Stomach (tissue), 9 donors: ENCODE data around the gene ATXN3. TPM values are rescaled to one million over a fixed set of nuclear protein-coding genes. Genes with fewer than 3 reads are reported as not detected.

Experiments used
- DNase-seq, 2 donors: peaks; one replicate each; pipeline versions ENCODE4 v3.0.0 to v3.0.0-alpha.2; 2013 to 2019
- H3K27ac ChIP-seq, 5 donors: fragments of 200-600 bp in 4 of 5; sonication (generic) in 4 of 5; one replicate each; pipeline ENCODE4 v1.5.1; 2013 to 2019; ENCODE audit warnings: mild to moderate bottlenecking in 1 of 5, moderate library complexity in 1 of 5
- H3K27me3 ChIP-seq, 3 donors: fragments of 200-600 bp; sonication (generic); one replicate each; pipeline ENCODE4 v1.5.1; 2017 to 2019; ENCODE audit warnings: mixed run types in 1 of 3
- H3K36me3 ChIP-seq, 4 donors: fragments of 200-600 bp; sonication (generic); 1 replicate in 3 of 4; 2 replicates in 1 of 4; pipeline ENCODE4 v1.5.1; 2016 to 2019
- H3K4me1 ChIP-seq, 4 donors: fragments of 200-600 bp; sonication (generic); one replicate each; pipeline ENCODE4 v1.5.1; 2016 to 2019
- H3K4me3 ChIP-seq, 4 donors: fragments of 200-600 bp; sonication (generic) in 3 of 4; one replicate each; pipeline ENCODE4 v1.5.1; 2016 to 2019; ENCODE audit warnings: mild to moderate bottlenecking in 1 of 4
- H3K9me3 ChIP-seq, 4 donors: fragments of 200-600 bp; sonication (generic); one replicate each; pipeline ENCODE4 v1.5.1; 2016 to 2019
- EP300 ChIP-seq: sonication (generic); formaldehyde crosslinking; IDR thresholded peaks from one replicate; pipeline ENCODE4 v1.6.1; 2017; ENCODE audit warnings: antibody characterized with exemption
- POLR2A ChIP-seq, 4 donors: fragments of 450-650 bp; IDR thresholded peaks; one replicate each; pipeline ENCODE4 v1.6.1; 2016; ENCODE audit warnings: antibody characterized with exemption in 4 of 4, control low read depth in 2 of 4, mild to moderate bottlenecking in 1 of 4, moderate library complexity in 1 of 4
- POLR2AphosphoS5 ChIP-seq, 3 donors: sonication (generic); formaldehyde crosslinking; IDR thresholded peaks; one replicate each; pipeline ENCODE4 v1.6.1; 2016; ENCODE audit warnings: antibody characterized with exemption in 3 of 3
- WGBS, 5 donors: extraction: QIAGEN DNeasy Blood & Tissue Kit in 3 of 5; methylation state at CpG; one replicate each; pipeline versions ENCODE4 v1.1.5 to v1.1.7; 2013 to 2018; 5-methylcytosine and 5-hydroxymethylcytosine counted together
- intact Hi-C: fragments of 100-400 bp; cut with DNase I; formaldehyde crosslinking; loops from one replicate; pipeline ENCODE4 v1.15.1; 2023; ENCODE audit warnings: low total_unique reads
- polyA plus RNA-seq, 3 donors: library from polyadenylated mRNA; stranded (reverse); fragments of 200-250 nt; gene quantifications; one replicate each; pipeline ENCODE4 v1.2.3, GENCODE V29; 2013
- total RNA-seq, 5 donors: library from RNA; depleted of rRNA; stranded (reverse); fragments of >200 nt; gene quantifications; one replicate each; pipeline versions ENCODE4 v1.1.0 to v1.2.3, GENCODE V29; 2014 to 2016
- TF ChIP-seq, protein P1 (sequence below), 7 experiments: fragments of 450-650 bp in 4 of 7; fragments of 200-600 bp in 3 of 7; sonication (generic) in 3 of 7; IDR thresholded peaks; one replicate each; pipeline ENCODE4 v1.5.1; 2016 to 2019; ENCODE audit warnings: antibody characterized with exemption in 7 of 7, control low read depth in 2 of 7, mild to moderate bottlenecking in 1 of 7
- donor health status: healthy with polysubstance abuse.
- donor health status: Bipolar disorder and iron deficiency.
- donor health status: healthy.

Gene ATXN3
- total and polyA plus RNA-seq, 8 donors, result 4.5 to 229 (median 27.0) TPM

DNA sequence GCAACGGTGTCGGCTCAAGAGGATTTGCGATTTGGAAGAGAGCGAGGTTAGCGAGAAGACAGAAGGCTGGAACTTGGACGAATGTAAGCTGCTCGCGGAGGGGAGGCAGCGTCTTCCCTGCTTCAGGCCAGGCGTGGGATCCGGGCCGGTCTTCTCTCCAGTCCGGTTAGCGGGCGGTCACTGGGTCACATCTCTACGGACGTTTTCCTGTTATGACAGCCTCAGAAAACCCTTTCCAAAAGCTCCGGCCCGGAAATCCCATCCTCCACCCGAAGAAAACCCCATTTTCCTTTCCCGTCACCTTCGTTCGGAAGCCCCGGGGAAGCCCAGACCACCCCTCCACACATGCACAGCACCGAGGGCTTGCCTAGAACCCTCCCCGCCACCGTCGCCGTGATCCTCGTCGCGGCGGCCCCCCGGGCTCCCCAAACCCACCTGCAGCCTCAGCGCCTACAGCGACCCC is 14.9 kb upstream of the ATXN3 start:
- no peaks in the 10 kb centered on the region for H3K9me3 ChIP-seq
- peak in 1 of 2 donors; percentile 39 for DNase-seq
- peak overlapping the region; percentile 82 to 93 (median 89) for H3K4me3 ChIP-seq
- no peaks in the 10 kb centered on the region for H3K27me3 ChIP-seq
- 0 to 1% (median 1%) methylated on average over 34 to 36 of the region's 36 CpGs for WGBS, 5 donors
- peak overlapping the region; percentile 92 to 98 (median 94) for H3K27ac ChIP-seq
- TF ChIP-seq POLR2A (IDR thresholded peaks at IDR 0.05) (no peak), EP300 (no peak), POLR2AphosphoS5 (IDR thresholded peaks at IDR 0.05) (no peak)
- TF ChIP-seq, protein P1, sequence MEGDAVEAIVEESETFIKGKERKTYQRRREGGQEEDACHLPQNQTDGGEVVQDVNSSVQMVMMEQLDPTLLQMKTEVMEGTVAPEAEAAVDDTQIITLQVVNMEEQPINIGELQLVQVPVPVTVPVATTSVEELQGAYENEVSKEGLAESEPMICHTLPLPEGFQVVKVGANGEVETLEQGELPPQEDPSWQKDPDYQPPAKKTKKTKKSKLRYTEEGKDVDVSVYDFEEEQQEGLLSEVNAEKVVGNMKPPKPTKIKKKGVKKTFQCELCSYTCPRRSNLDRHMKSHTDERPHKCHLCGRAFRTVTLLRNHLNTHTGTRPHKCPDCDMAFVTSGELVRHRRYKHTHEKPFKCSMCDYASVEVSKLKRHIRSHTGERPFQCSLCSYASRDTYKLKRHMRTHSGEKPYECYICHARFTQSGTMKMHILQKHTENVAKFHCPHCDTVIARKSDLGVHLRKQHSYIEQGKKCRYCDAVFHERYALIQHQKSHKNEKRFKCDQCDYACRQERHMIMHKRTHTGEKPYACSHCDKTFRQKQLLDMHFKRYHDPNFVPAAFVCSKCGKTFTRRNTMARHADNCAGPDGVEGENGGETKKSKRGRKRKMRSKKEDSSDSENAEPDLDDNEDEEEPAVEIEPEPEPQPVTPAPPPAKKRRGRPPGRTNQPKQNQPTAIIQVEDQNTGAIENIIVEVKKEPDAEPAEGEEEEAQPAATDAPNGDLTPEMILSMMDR (IDR thresholded peaks at IDR 0.05), result no peak
- intact Hi-C loops, result no loop called here
- H3K4me1 ChIP-seq, result peaks cover 26 to 75% (median 47%) of the 10 kb centered on the region in 4 donors
- H3K36me3 ChIP-seq, result peaks cover 0 to 36% (median 25%) of the 10 kb centered on the region in 4 donors

DNA sequence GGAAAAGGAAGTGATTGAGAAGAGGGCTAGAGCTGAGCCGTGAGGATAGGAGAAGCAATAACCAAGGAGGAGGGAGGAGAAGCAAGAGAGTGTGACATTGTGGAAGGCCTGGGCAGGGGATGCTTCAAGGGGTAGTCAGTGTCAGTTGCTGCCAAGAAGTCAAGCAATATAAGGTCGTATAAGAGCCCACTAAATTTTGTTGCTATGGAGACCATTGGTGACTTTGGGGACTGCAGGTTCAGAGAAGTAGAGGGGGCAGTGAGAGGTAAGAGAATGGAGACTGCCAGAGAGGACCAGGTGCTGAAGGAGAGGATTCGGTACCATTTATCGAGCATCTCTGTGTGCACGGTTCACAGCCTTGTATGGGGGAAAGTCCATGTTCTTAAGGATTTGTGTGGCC is 3.1 kb upstream of the ATXN3 start:
- WGBS, 5 donors, result 70 to 87% (median 84%) methylated on average over 5 of the region's 5 CpGs
- Histone ChIP-seq H3K36me3 (peaks cover 0 to under 1% (median 0%) of the 10 kb centered on the region in 4 donors), H3K9me3 (no peaks in the 10 kb centered on the region), H3K27me3 (no peaks in the 10 kb centered on the region), H3K4me3 (no peak overlapping the region), H3K27ac (no peak overlapping the region), H3K4me1 (peaks cover 5 to 18% (median 15%) of the 10 kb centered on the region in 4 donors)
- TF ChIP-seq POLR2A (IDR thresholded peaks at IDR 0.05), result no peak
- TF ChIP-seq POLR2AphosphoS5 (IDR thresholded peaks at IDR 0.05), result no peak
- TF ChIP-seq, protein P1 (IDR thresholded peaks at IDR 0.05), result no peak
- no peak for TF ChIP-seq EP300
- no peak for DNase-seq
- intact Hi-C loops, result no loop called here

DNA sequence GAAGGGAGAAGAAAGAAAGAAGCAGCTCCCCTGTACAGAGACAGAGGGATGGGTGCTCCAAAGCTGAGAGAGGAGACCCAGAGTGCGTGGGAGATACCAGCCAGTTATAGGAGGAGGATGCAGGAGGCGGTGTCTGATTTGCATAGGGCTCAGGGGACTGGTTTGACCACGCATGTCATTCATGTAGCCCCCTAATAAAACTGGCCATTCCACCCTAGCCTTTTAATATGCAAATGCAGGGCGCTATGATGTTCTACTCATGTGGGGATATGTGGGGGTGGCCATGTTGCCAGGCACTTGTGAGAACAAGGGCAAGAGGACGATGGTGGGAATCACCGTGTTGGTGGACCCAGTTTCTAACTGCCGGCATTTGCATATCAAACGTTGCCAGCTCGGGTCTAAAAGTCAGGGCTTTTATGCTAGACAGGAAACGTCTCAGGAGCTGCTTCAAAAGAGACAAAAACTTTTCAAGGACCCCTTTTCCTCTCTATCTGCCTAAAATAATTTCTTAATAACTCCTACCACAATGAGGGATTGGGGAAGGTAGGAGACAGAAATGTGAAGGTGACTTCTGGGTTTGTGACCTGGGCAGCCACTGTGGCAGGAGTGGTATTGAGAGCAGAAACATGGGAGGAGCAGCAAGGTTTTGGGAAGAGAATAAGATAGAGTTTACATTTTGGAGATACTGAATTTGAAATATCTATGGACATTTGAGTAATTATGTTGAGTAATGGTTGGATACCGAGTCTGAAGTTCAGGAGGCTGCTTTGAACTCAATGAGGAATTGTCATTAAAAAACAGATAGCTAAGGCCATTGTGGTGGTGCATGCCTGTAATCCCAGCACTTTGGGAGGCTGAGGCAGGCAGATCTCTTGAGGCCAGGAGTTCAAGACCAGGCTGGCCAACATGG is 2.2 kb upstream of the ATXN3 start:
- Histone ChIP-seq H3K36me3 (no peaks in the 10 kb centered on the region), H3K27ac (no peak overlapping the region), H3K27me3 (no peaks in the 10 kb centered on the region), H3K4me1 (peaks cover 9 to 27% (median 23%) of the 10 kb centered on the region in 4 donors), H3K9me3 (no peaks in the 10 kb centered on the region), H3K4me3 (no peak overlapping the region)
- TF ChIP-seq EP300, result no peak
- DNase-seq, result no peak
- intact Hi-C loops, result no loop called here
- 21 to 32% (median 23%) methylated on average over 11 of the region's 11 CpGs for WGBS, 5 donors

DNA sequence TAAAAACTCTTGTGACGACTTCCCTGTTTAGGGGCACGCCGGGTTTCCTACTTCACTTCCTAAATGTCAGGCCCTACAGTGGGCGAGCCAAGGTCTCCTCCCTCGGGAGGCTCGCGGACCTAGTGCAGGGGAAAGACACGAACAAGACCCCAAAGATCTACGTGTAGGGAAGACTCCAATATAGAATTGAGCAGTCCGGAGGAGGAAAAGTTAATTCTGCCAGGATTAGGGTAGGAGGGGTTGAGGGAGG is 564 bp downstream of the ATXN3 start:
- Histone ChIP-seq H3K4me3 (peak overlapping the region; percentile 93 to 98 (median 96)), H3K36me3 (no peaks in the 10 kb centered on the region), H3K27me3 (no peaks in the 10 kb centered on the region), H3K27ac (peak overlapping the region; percentile 95 to 98 (median 96)), H3K9me3 (no peaks in the 10 kb centered on the region), H3K4me1 (peaks cover 15 to 55% (median 44%) of the 10 kb centered on the region in 4 donors)
- 0% methylated on average over 10 of the region's 10 CpGs for WGBS, 5 donors
- intact Hi-C loops, result no loop called here
- peak in 1 of 2 donors; percentile 38 for DNase-seq
- TF ChIP-seq, protein P1 (IDR thresholded peaks at IDR 0.05), result no peak
- TF ChIP-seq POLR2A (IDR thresholded peaks at IDR 0.05) (no peak), EP300 (no peak), POLR2AphosphoS5 (IDR thresholded peaks at IDR 0.05) (peak in 1 of 3 donors; percentile 22)
